ENCODE results near the gene GUSB.

The GUSB gene

DNA sequence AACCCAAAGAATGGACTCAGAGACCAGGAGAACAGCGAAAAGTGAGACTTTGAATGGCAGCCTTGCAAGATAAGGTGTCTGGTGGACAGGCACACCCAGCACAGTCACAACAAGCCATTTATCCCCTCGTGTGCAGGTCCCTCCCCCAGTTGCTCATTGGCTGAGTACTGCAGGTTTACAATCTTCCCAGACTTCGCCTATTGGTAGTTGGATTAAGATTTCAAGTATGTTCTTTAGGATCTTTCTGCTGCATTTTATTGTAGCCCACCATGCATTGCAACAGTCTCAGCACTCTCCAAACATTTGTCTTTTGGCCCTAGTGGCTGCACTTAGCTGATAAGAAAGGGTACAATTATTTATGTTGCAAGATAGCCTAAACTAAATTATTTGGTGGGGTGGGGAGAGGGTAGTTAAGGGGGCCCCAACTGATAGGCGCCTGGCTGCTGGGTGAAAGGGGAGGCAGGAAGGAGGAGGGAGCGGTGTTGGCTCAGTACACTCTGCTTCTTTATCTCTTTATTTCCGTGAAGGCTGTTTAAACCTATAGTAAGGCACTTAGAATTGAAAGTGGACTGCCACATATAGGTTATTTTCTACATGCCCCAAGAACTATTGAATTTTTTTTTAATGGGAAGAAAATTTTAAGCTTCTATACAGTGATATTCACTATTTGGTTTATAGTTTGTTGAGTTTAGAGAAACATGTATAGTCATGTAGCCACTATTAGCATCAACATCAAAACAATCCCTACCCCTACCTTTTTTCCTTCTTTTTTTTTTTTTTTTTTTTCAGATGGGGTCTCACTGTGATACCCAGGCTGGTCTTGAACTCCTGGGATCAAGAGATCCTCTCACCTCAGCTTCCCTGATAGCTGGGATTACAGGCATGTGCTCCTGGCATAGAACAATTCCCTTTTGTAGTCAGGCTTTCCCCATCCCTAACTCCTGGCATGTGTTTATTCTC, 54.2 kb downstream of the GUSB start:
- Mint-ChIP-seq H3K9me3 (no peaks in the 10 kb centered on the region), H3K27ac (no peak overlapping the region), H3K36me3 (ENCODE audit: low read depth) (peaks cover 14% of the 10 kb centered on the region), H3K27me3 (no peaks in the 10 kb centered on the region), H3K4me1 (peaks cover 2% of the 10 kb centered on the region), H3K4me3 (no peak overlapping the region)
- DNase-seq (no peak), ATAC-seq (no peak)

DNA sequence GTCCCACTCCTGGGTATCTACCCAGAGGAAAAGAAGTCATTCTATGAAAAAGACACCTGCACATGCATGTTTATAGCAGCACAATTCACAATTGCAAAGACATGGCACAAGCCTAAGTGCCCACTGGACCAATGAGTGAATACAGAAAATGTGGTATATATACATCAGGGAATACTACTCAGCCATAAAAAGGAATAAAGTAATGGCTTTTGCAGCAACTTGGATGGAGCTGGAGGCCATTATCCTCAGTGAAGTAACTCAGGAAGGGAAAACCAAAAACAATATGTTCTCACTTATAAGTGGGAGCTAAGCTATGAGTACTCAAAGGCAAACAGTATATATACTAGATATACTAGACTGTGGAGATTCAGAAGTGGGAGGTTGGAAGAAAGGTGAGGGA, 55.4 kb downstream of the GUSB start:
- Mint-ChIP-seq H3K9me3 (no peaks in the 10 kb centered on the region), H3K27ac (no peak overlapping the region), H3K27me3 (no peaks in the 10 kb centered on the region), H3K4me1 (peaks cover 2% of the 10 kb centered on the region), H3K4me3 (no peak overlapping the region), H3K36me3 (ENCODE audit: low read depth) (peaks cover 14% of the 10 kb centered on the region)
- no peak for ATAC-seq
- no peak for DNase-seq

DNA sequence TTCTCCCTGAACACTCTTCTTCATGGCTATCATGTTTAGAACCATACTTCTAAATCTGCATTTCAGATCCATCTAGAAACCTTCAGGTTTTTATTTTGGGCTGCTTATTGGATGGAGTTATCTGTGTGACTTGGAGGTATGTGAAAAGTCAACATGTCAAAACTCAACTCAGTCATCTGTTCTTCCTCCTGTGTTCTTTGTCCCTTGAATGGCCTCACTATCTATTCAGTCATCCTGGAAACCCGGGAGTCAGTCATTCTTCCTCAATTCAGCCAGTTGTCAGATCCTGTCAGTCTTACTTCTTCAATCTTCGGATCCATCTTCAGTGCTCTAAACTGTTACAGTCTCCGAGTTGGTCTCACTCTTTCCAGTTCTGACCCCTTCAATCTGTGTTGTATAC, 57.0 kb downstream of the GUSB start:
- H3K9me3 Mint-ChIP-seq = no peaks in the 10 kb centered on the region
- peaks cover 18% of the 10 kb centered on the region for H3K36me3 Mint-ChIP-seq (ENCODE audit: low read depth)
- H3K4me1 Mint-ChIP-seq = peaks cover 2% of the 10 kb centered on the region
- H3K4me3 Mint-ChIP-seq = no peak overlapping the region
- ATAC-seq = no peak
- H3K27me3 Mint-ChIP-seq = no peaks in the 10 kb centered on the region
- DNase-seq = no peak
- no peak overlapping the region for H3K27ac Mint-ChIP-seq

DNA sequence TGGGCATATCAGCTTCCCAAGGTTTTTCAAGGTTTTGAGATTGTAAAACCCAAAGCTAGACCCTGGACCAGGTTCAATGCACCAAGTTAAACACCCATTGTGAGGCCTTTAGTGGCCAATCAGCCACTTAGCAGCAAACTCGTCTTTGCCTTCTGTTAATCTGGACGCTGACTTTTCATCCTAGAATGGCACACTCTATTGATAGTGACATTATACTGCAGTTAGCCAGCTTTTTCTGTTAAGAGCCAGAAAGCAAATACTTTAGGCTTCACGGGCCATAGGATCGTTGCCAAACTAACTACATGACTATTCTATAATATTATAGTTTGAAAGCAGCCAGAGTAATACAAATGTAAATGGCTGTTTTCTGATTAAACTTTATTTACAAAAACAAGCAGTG, 57.8 kb downstream of the GUSB start:
- DNase-seq (no peak), ATAC-seq (no peak)
- Mint-ChIP-seq H3K27me3 (no peaks in the 10 kb centered on the region), H3K9me3 (no peaks in the 10 kb centered on the region), H3K4me3 (no peak overlapping the region), H3K36me3 (ENCODE audit: low read depth) (peaks cover 20% of the 10 kb centered on the region), H3K4me1 (peaks cover 2% of the 10 kb centered on the region), H3K27ac (no peak overlapping the region)

DNA sequence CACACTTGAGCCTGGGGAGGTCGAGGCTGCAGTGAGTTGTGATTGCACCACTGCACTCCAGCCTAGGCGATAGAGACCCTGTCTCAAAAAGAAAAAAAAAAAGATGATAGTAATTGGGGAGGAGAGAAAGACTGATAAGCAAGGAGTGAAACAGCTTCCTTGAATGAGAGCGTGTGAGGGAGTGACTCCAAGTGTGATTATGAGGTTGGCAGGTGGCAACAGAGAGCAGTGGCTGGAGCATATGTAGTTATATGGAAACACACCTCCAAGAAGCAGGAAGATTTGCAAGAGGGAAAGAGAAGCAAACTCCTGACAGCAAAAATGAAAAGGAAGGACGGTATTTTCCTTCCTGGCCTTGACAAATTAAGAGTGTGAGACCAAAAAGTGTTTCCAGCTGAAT, 58.7 kb downstream of the GUSB start:
- no peak for DNase-seq
- peaks cover 20% of the 10 kb centered on the region for H3K36me3 Mint-ChIP-seq (ENCODE audit: low read depth)
- ATAC-seq = no peak
- no peak overlapping the region for H3K27ac Mint-ChIP-seq
- no peaks in the 10 kb centered on the region for H3K9me3 Mint-ChIP-seq
- peaks cover 2% of the 10 kb centered on the region for H3K4me1 Mint-ChIP-seq
- H3K4me3 Mint-ChIP-seq = no peak overlapping the region
- no peaks in the 10 kb centered on the region for H3K27me3 Mint-ChIP-seq

DNA sequence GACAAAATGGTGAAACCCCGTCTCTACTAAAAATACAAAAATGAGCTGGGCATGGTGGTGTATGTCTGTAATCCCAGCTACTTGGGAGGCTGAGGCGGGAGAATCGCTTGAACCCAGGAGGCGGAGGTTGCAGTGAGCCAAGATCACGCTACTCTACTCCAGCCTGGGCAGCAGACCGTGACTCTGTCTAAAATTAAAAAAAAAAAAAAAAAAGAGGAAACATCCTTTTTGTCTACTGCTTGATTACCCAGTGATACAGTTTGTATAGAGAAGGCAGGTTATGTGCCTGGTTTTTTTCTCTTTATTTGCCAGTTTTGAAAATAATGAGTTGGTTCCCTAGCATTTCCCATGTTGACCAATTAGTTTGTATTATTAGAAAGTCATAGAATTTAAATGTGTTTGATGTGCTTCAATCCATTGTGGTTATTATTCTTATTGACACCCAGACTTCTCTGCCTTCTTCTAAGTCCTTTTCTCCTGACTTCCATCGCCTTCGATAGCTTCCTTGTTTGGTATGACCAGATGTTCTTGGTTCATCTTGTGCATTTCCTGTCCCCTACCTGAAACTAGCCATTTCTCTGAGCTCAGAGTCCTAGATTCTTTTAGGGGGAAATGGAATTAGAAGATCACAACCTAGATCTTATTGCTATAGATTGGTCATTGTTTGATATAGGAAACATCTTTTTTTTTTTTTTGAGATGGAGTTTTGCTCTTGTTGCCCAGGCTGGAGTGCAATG, 65.9 kb downstream of the GUSB start:
- no peaks in the 10 kb centered on the region for H3K27me3 Mint-ChIP-seq
- no peak overlapping the region for H3K27ac Mint-ChIP-seq
- H3K4me3 Mint-ChIP-seq = no peak overlapping the region
- H3K4me1 Mint-ChIP-seq = peaks cover 3% of the 10 kb centered on the region
- no peaks in the 10 kb centered on the region for H3K9me3 Mint-ChIP-seq
- peaks cover 4% of the 10 kb centered on the region for H3K36me3 Mint-ChIP-seq (ENCODE audit: low read depth)
- DNase-seq (no peak), ATAC-seq (no peak)

DNA sequence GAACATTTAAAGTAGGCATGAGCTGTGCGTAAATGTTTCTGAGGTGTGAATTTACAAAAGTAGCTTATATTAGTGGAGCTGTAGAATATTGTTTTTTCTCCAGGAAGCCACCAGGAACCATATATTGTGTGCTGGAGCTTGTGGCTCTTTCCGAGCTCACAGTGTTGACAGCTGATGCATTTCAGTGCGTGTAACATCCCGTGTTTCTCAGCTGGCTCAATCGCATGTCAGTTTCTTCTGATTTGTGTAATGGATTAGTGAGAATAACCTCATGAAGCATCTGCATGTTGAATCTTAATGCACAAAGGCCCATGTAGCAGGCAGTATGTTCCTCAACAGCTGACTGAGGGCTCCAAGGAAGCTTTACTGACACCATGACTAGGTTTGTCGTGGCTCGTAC, 69.8 kb downstream of the GUSB start:
- no peak for ATAC-seq
- no peak overlapping the region for H3K4me3 Mint-ChIP-seq
- no peaks in the 10 kb centered on the region for H3K9me3 Mint-ChIP-seq
- no peaks in the 10 kb centered on the region for H3K27me3 Mint-ChIP-seq
- H3K4me1 Mint-ChIP-seq = peaks cover 3% of the 10 kb centered on the region
- peaks cover 1% of the 10 kb centered on the region for H3K36me3 Mint-ChIP-seq (ENCODE audit: low read depth)
- no peak overlapping the region for H3K27ac Mint-ChIP-seq
- no peak for DNase-seq

Data from activated naive CD8-positive, alpha-beta T cell treated with anti-CD3 and anti-CD28 coated beads, Interleukin-2, amount 50 U/mL, for 24 hours (primary cell).